ENCODE results near the gene BICC1. TPM values are rescaled to one million over a fixed set of nuclear protein-coding genes. Genes with fewer than 3 reads are reported as not detected.
A peak's percentile ranks its signal among the peaks of the same experiment; 100 is the strongest.

The BICC1 gene
- total RNA-seq, 1 experiment from 2014 or later: 46.9 TPM

GRCh38 chr10:58531084-58531695, 18.5 kb downstream of the BICC1 start:
- H3K4me1 ChIP-seq (replicated peaks): peaks cover 8% of the 10 kb centered on the region; the same call in 1 of the 2 replicates
- peak; percentile 54 to 65 for DNase-seq (ENCODE audit: low read depth in 1 of 2, low spot score in 2 of 2)
- no peaks in the 10 kb centered on the region; the same call in 1 of the 2 replicates for H3K9me3 ChIP-seq (replicated peaks)
- no peak overlapping the region for H3K27ac ChIP-seq
- no peak overlapping the region for H3K4me3 ChIP-seq
- no peaks in the 10 kb centered on the region for H3K27me3 ChIP-seq (replicated peaks)
- peaks cover 28% of the 10 kb centered on the region for H3K36me3 ChIP-seq

- H3K9me3 ChIP-seq (replicated peaks): no peaks in the 10 kb centered on the region
- no peak overlapping the region for H3K4me3 ChIP-seq
- H3K4me1 ChIP-seq (replicated peaks): 0 out of 2 replicates have a peak, but pooled peaks cover 5% of the 10 kb centered on the region
- H3K27me3 ChIP-seq (replicated peaks): no peaks in the 10 kb centered on the region
- H3K36me3 ChIP-seq: peaks cover 28% of the 10 kb centered on the region
- DNase-seq (ENCODE audit: low read depth in 1 of 2, low spot score in 2 of 2): no peak
- H3K27ac ChIP-seq: no peak overlapping the region
These were observed 22.6 kb downstream of the BICC1 start for GRCh38 chr10:58535311-58535710.

GRCh38 chr10:58543141-58543540, 30.5 kb downstream of the BICC1 start:
- no peak for DNase-seq (ENCODE audit: low read depth in 1 of 2, low spot score in 2 of 2)
- no peak overlapping the region for H3K27ac ChIP-seq
- peaks cover 9% of the 10 kb centered on the region for H3K36me3 ChIP-seq
- H3K27me3 ChIP-seq (replicated peaks): no peaks in the 10 kb centered on the region
- no peak overlapping the region for H3K4me3 ChIP-seq
- peaks cover 5% of the 10 kb centered on the region for H3K4me1 ChIP-seq (replicated peaks)
- no peaks in the 10 kb centered on the region for H3K9me3 ChIP-seq (replicated peaks)

- Histone ChIP-seq H3K9me3 (replicated peaks) (no peaks in the 10 kb centered on the region), H3K4me1 (replicated peaks) (peaks cover 5% of the 10 kb centered on the region), H3K27me3 (replicated peaks) (no peaks in the 10 kb centered on the region), H3K4me3 (no peak overlapping the region), H3K36me3 (peaks cover 9% of the 10 kb centered on the region), H3K27ac (no peak overlapping the region)
- DNase-seq (ENCODE audit: low read depth in 1 of 2, low spot score in 2 of 2): no peak
These were observed 31.5 kb downstream of the BICC1 start for GRCh38 chr10:58544135-58544534.

- Histone ChIP-seq H3K4me3 (no peak overlapping the region), H3K36me3 (peaks cover 9% of the 10 kb centered on the region), H3K27me3 (replicated peaks) (no peaks in the 10 kb centered on the region), H3K9me3 (replicated peaks) (no peaks in the 10 kb centered on the region), H3K27ac (no peak overlapping the region), H3K4me1 (replicated peaks) (peaks cover 5% of the 10 kb centered on the region)
- no peak for DNase-seq (ENCODE audit: low read depth in 1 of 2, low spot score in 2 of 2)
These were observed 32.8 kb downstream of the BICC1 start for GRCh38 chr10:58545427-58545826.

GRCh38 chr10:58546137-58546536, 33.5 kb downstream of the BICC1 start:
- H3K27me3 ChIP-seq (replicated peaks): no peaks in the 10 kb centered on the region

GRCh38 chr10:58546722-58547445, 34.2 kb downstream of the BICC1 start:
- no peak for DNase-seq (ENCODE audit: low read depth in 1 of 2, low spot score in 2 of 2)
- Histone ChIP-seq H3K36me3 (0 out of 2 replicates have a peak, but pooled peaks cover 5% of the 10 kb centered on the region), H3K27me3 (replicated peaks) (no peaks in the 10 kb centered on the region), H3K4me3 (no peak overlapping the region), H3K4me1 (replicated peaks) (peaks cover 5% of the 10 kb centered on the region), H3K27ac (no peak overlapping the region), H3K9me3 (replicated peaks) (no peaks in the 10 kb centered on the region)

More at GRCh38 chr10:58546137-58546536, 33.5 kb downstream of the BICC1 start:
- Histone ChIP-seq H3K27ac (no peak overlapping the region), H3K4me3 (no peak overlapping the region), H3K9me3 (replicated peaks) (no peaks in the 10 kb centered on the region), H3K36me3 (0 out of 2 replicates have a peak, but pooled peaks cover 5% of the 10 kb centered on the region), H3K4me1 (replicated peaks) (peaks cover 5% of the 10 kb centered on the region)
- no peak for DNase-seq (ENCODE audit: low read depth in 1 of 2, low spot score in 2 of 2)

GRCh38 chr10:58547963-58548362, 35.3 kb downstream of the BICC1 start:
- H3K4me1 ChIP-seq (replicated peaks): peaks cover 5% of the 10 kb centered on the region
- no peak overlapping the region for H3K27ac ChIP-seq
- no peaks in the 10 kb centered on the region for H3K9me3 ChIP-seq (replicated peaks)
- H3K4me3 ChIP-seq: no peak overlapping the region
- no peak for DNase-seq (ENCODE audit: low read depth in 1 of 2, low spot score in 2 of 2)
- no peaks in the 10 kb centered on the region for H3K27me3 ChIP-seq (replicated peaks)
- 0 out of 2 replicates have a peak, but pooled peaks cover 5% of the 10 kb centered on the region for H3K36me3 ChIP-seq

GRCh38 chr10:58554316-58554715, 41.6 kb downstream of the BICC1 start:
- Histone ChIP-seq H3K4me1 (replicated peaks) (no peaks in the 10 kb centered on the region), H3K27ac (no peak overlapping the region), H3K27me3 (replicated peaks) (no peaks in the 10 kb centered on the region), H3K36me3 (no peaks in the 10 kb centered on the region), H3K9me3 (replicated peaks) (peaks cover 3% of the 10 kb centered on the region; the same call in 1 of the 2 replicates), H3K4me3 (no peak overlapping the region)
- DNase-seq (ENCODE audit: low read depth in 1 of 2, low spot score in 2 of 2): no peak

GRCh38 chr10:58555170-58555929, 42.7 kb downstream of the BICC1 start:
- Histone ChIP-seq H3K9me3 (replicated peaks) (peaks cover 3% of the 10 kb centered on the region; the same call in 1 of the 2 replicates), H3K27ac (no peak overlapping the region), H3K4me3 (no peak overlapping the region)

GRCh38 chr10:58555930-58556311, 43.2 kb downstream of the BICC1 start:
- no peak overlapping the region for H3K4me3 ChIP-seq
- H3K9me3 ChIP-seq (replicated peaks): peaks cover 3% of the 10 kb centered on the region; the same call in 1 of the 2 replicates
- H3K27me3 ChIP-seq (replicated peaks): no peaks in the 10 kb centered on the region
- DNase-seq (ENCODE audit: low read depth in 1 of 2, low spot score in 2 of 2): no peak
- no peaks in the 10 kb centered on the region for H3K36me3 ChIP-seq
- no peaks in the 10 kb centered on the region for H3K4me1 ChIP-seq (replicated peaks)
- H3K27ac ChIP-seq: no peak overlapping the region

More at GRCh38 chr10:58555170-58555929, 42.7 kb downstream of the BICC1 start:
- H3K36me3 ChIP-seq: no peaks in the 10 kb centered on the region
- H3K27me3 ChIP-seq (replicated peaks): no peaks in the 10 kb centered on the region
- no peaks in the 10 kb centered on the region for H3K4me1 ChIP-seq (replicated peaks)
- DNase-seq (ENCODE audit: low read depth in 1 of 2, low spot score in 2 of 2): no peak

GRCh38 chr10:58556516-58557165, 44.0 kb downstream of the BICC1 start:
- Histone ChIP-seq H3K36me3 (no peaks in the 10 kb centered on the region), H3K4me1 (replicated peaks) (no peaks in the 10 kb centered on the region), H3K27me3 (replicated peaks) (no peaks in the 10 kb centered on the region), H3K27ac (no peak overlapping the region), H3K9me3 (replicated peaks) (peaks cover 3% of the 10 kb centered on the region; the same call in 1 of the 2 replicates), H3K4me3 (no peak overlapping the region)
- no peak for DNase-seq (ENCODE audit: low read depth in 1 of 2, low spot score in 2 of 2)

GRCh38 chr10:58557714-58558113, 45.0 kb downstream of the BICC1 start:
- Histone ChIP-seq H3K9me3 (replicated peaks) (peaks cover 3% of the 10 kb centered on the region; the same call in 1 of the 2 replicates), H3K27me3 (replicated peaks) (no peaks in the 10 kb centered on the region), H3K36me3 (no peaks in the 10 kb centered on the region), H3K4me1 (replicated peaks) (no peaks in the 10 kb centered on the region), H3K4me3 (no peak overlapping the region), H3K27ac (no peak overlapping the region)
- no peak for DNase-seq (ENCODE audit: low read depth in 1 of 2, low spot score in 2 of 2)

Measured in SJSA1 (cell line).